K562 (cell line): Measurements from ENCODE around the gene NPR3.

Source experiments
- CEBPZ ChIP-seq: fragments of 150-350 bp; IDR thresholded peaks from 2 replicates; pipeline ENCODE4 v1.6.1; 2014; ENCODE audit warnings: low read depth, mild to moderate bottlenecking, low read length, borderline replicate concordance
- CTCF ChIP-seq, 3 experiments: IDR thresholded peaks in 2 of 3; conservative IDR thresholded peaks in 1 of 3; 2 replicates each; pipeline ENCODE4 v1.5.1; 2011 to 2012; ENCODE audit warnings: low read length in 3 of 3, mild to moderate bottlenecking in 3 of 3, control low read depth in 2 of 3, improper control_type of control experiment in 1 of 3, inconsistent platforms in 1 of 3, low read depth in 1 of 3, mixed read lengths in 1 of 3, moderate library complexity in 1 of 3; ENCODE audit not compliant: insufficient read depth in 2 of 3
- DNMT1 ChIP-seq: fragments of 450-650 bp; IDR thresholded peaks from 2 replicates; pipeline ENCODE4 v1.6.1; 2016; ENCODE audit warnings: antibody characterized with exemption, mild to moderate bottlenecking
- EWSR1 ChIP-seq: fragments of 450-650 bp; IDR thresholded peaks from 2 replicates; pipeline ENCODE4 v1.6.1; 2018; ENCODE audit warnings: borderline replicate concordance, mild to moderate bottlenecking, low read depth, moderate library complexity; ENCODE audit not compliant: partially characterized antibody
- KDM5B ChIP-seq: fragments of 200-600 bp; sonication (generic); IDR thresholded peaks from 2 replicates; pipeline ENCODE4 v1.6.1; 2012; ENCODE audit warnings: low read depth, mild to moderate bottlenecking, moderate library complexity, low read length, control low read depth, inconsistent platforms; ENCODE audit not compliant: insufficient replicate concordance
- LEF1 ChIP-seq: fragments of 450-650 bp; IDR thresholded peaks from 2 replicates; pipeline ENCODE4 v1.6.1; 2016; ENCODE audit warnings: mild to moderate bottlenecking
- NRF1 ChIP-seq, 2 experiments: fragments of 450-650 bp; IDR thresholded peaks in 1 of 2; conservative IDR thresholded peaks in 1 of 2; 2 replicates each; pipeline ENCODE4 v1.6.1; 2014; ENCODE audit warnings: mild to moderate bottlenecking in 2 of 2
- POLR2A ChIP-seq: fragments of 450-650 bp; conservative IDR thresholded peaks from 2 replicates; pipeline ENCODE4 v1.6.1; 2016
- POLR2AphosphoS5 ChIP-seq: IDR thresholded peaks from 2 replicates; pipeline ENCODE4 v1.6.1; 2011; ENCODE audit warnings: mild to moderate bottlenecking, low read depth, low read length, moderate library complexity; ENCODE audit not compliant: control insufficient read depth, insufficient read depth
- SFPQ ChIP-seq: fragments of 200-400 bp; formaldehyde crosslinking; IDR thresholded peaks from 2 replicates; pipeline ENCODE4 v1.6.1; 2017; ENCODE audit warnings: mild to moderate bottlenecking, low read depth, low read length, moderate library complexity
- USF2 ChIP-seq: sonication (generic); formaldehyde crosslinking; IDR thresholded peaks from 2 replicates; pipeline ENCODE4 v1.5.0; 2020; ENCODE audit warnings: missing genetic modification reagents
- VEZF1 ChIP-seq: fragments of 200-800 bp; sonication (Bioruptor generic); IDR thresholded peaks from 2 replicates; pipeline ENCODE4 v1.6.1; 2017; ENCODE audit warnings: missing genetic modification characterization, missing compliant biosample characterization

GRCh38 chr5:32692036-32692746 is 18.9 kb upstream of the NPR3 start:
- TF ChIP-seq EWSR1, result no peak
- no peak for TF ChIP-seq VEZF1 (CRISPR knock-in tag)
- no peak for TF ChIP-seq POLR2A
- no peak for TF ChIP-seq KDM5B
- no peak for TF ChIP-seq NRF1 (conservative IDR thresholded peaks at IDR 0.05 in 1 of 2, IDR thresholded peaks at IDR 0.05 in 1 of 2)
- no peak for TF ChIP-seq CEBPZ
- TF ChIP-seq SFPQ, result no peak
- no peak for TF ChIP-seq CTCF (IDR thresholded peaks at IDR 0.05 in 2 of 3, conservative IDR thresholded peaks at IDR 0.05 in 1 of 3; ENCODE audit: insufficient read depth in 2 of 3, low read depth in 1 of 3, low read length in 3 of 3)
- TF ChIP-seq USF2, result no peak
- no peak for TF ChIP-seq DNMT1
- no peak for TF ChIP-seq POLR2AphosphoS5
- no peak for TF ChIP-seq LEF1
